HG02884 (cell line): Measurements from ENCODE around the gene ZFAND3.
"Not testable (repeated sequence)": the region's sequence is repeated elsewhere in the genome, so short reads cannot be mapped to it uniquely, and the experiment has no call there.

Experiments
- ATAC-seq: cut with Tn5 transposase; IDR thresholded peaks from one replicate; pipeline ENCODE4 v1.9.1; 2021; ENCODE audit warnings: mild to moderate bottlenecking, moderate library complexity; ENCODE audit not compliant: unreplicated experiment

The ZFAND3 gene

GRCh38 chr6:37930288-37930971 is 110.9 kb downstream of the ZFAND3 start:
- no peak for ATAC-seq

- no peak for ATAC-seq
These were observed 111.5 kb downstream of the ZFAND3 start for GRCh38 chr6:37931066-37931465.

- ATAC-seq = no peak
These were observed 114.7 kb downstream of the ZFAND3 start for GRCh38 chr6:37934276-37934675.

GRCh38 chr6:37936150-37936549 is 116.6 kb downstream of the ZFAND3 start:
- no peak for ATAC-seq

GRCh38 chr6:37936906-37937305 is 117.4 kb downstream of the ZFAND3 start:
- ATAC-seq = no peak

GRCh38 chr6:37938909-37939308 is 119.4 kb downstream of the ZFAND3 start:
- no peak for ATAC-seq

- no peak for ATAC-seq
These were observed 120.7 kb downstream of the ZFAND3 start for GRCh38 chr6:37940074-37940847.

GRCh38 chr6:37941871-37942270 is 122.3 kb downstream of the ZFAND3 start:
- ATAC-seq = no peak

GRCh38 chr6:37942606-37943376 is 123.3 kb downstream of the ZFAND3 start:
- no peak for ATAC-seq

- ATAC-seq = no peak
These were observed 124.0 kb downstream of the ZFAND3 start for GRCh38 chr6:37943436-37944058.

GRCh38 chr6:37946057-37946456 is 126.5 kb downstream of the ZFAND3 start:
- ATAC-seq = no peak

- no peak for ATAC-seq
These were observed 127.9 kb downstream of the ZFAND3 start for GRCh38 chr6:37947468-37947867.

- ATAC-seq = not testable (repeated sequence)
These were observed 129.1 kb downstream of the ZFAND3 start for GRCh38 chr6:37948584-37948983.

GRCh38 chr6:37952027-37952426 is 132.5 kb downstream of the ZFAND3 start:
- ATAC-seq = no peak

GRCh38 chr6:37954791-37955190 is 135.3 kb downstream of the ZFAND3 start:
- no peak for ATAC-seq

GRCh38 chr6:37956711-37957275 is 137.3 kb downstream of the ZFAND3 start:
- no peak for ATAC-seq

- no peak for ATAC-seq
These were observed 139.5 kb downstream of the ZFAND3 start for GRCh38 chr6:37959061-37959460.

GRCh38 chr6:37960139-37960935 is 140.8 kb downstream of the ZFAND3 start:
- no peak for ATAC-seq

- ATAC-seq = not testable (repeated sequence)
These were observed 143.1 kb downstream of the ZFAND3 start for GRCh38 chr6:37962481-37963080.
